Activated CD4-positive, alpha-beta memory T cell treated with anti-CD3 and anti-CD28 coated beads for 36 hours (primary cell): ENCODE measurements around the gene GPR62. TPM values are rescaled to one million over a fixed set of nuclear protein-coding genes. Genes with fewer than 3 reads are reported as not detected.
A peak's percentile ranks its signal among the peaks of the same experiment; 100 is the strongest.

Source experiments
- CTCF ChIA-PET: fragments of 350-600 bp; sonication (Branson Sonifier 250); formaldehyde crosslinking; loops from one replicate; lab custom pipeline; 2021; ENCODE audit warnings: antibody characterized with exemption, inconsistent platforms; lab: Charles Lee
- POLR2A ChIA-PET: fragments of 350-600 bp; sonication (Branson Sonifier 250); formaldehyde crosslinking; loops from one replicate; lab custom pipeline; 2021; ENCODE audit warnings: antibody characterized with exemption; lab: Charles Lee
- DNase-seq: peaks from one replicate; pipeline ENCODE4 v3.0.0-alpha.2; 2020
- H3K27ac Mint-ChIP-seq: one replicate; pipeline ENCODE4 v1.8.0; 2021; ENCODE audit warnings: mixed read lengths
- H3K27me3 Mint-ChIP-seq: one replicate; pipeline ENCODE4 v1.8.0; 2021; ENCODE audit warnings: mixed read lengths
- H3K36me3 Mint-ChIP-seq: one replicate; pipeline ENCODE4 v1.8.0; 2021; ENCODE audit warnings: mixed read lengths
- H3K4me1 Mint-ChIP-seq: one replicate; pipeline ENCODE4 v1.8.0; 2021; ENCODE audit warnings: low read depth, mixed read lengths
- H3K4me3 Mint-ChIP-seq: one replicate; pipeline ENCODE4 v1.8.0; 2021; ENCODE audit warnings: mild to moderate bottlenecking, mixed read lengths
- H3K9me3 Mint-ChIP-seq: one replicate; pipeline ENCODE4 v1.8.0; 2021; ENCODE audit warnings: mixed read lengths
- intact Hi-C: fragments of 100-400 bp; cut with micrococcal nuclease; formaldehyde crosslinking; loops from one replicate; pipeline ENCODE4 v1.15.1; 2023
- total RNA-seq, 2 experiments: library from RNA; stranded (reverse); gene quantifications; one replicate each; pipeline ENCODE4 v1.2.3, GENCODE V29; 2021

The GPR62 gene
- total RNA-seq, 2 experiments from 2014 or later = not detected

DNA sequence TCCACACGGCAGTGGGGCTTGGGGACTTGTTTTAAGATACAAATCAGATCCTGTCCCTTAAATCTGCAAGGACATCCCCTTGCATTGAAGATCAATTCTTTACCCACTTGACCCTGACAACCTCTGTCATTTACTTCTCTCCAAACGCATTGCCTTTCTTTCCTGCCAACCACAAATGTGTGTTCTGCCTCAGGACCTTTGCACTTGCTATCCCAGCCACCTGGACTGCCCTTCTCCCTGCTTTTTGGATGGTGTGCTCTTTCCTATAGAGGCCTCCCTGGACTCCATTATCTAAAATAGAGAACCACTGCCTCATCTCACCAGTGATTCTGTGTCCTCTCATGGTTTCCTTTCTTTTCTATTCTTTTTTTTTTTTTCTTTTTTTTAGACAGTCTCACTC lies 42.0 kb downstream of the GPR62 start:
- Mint-ChIP-seq H3K4me3 (no peak overlapping the region), H3K27ac (no peak overlapping the region), H3K4me1 (peaks cover 28% of the 10 kb centered on the region), H3K36me3 (peaks cover 37% of the 10 kb centered on the region), H3K27me3 (no peaks in the 10 kb centered on the region), H3K9me3 (no peaks in the 10 kb centered on the region)
- POLR2A ChIA-PET = no interaction called here
- DNase-seq = no peak
- CTCF ChIA-PET = interaction anchor here (0.8 to 1.6 kb wide), 3 partner anchors 54 to 342 kb away, joined by 3 to 4 read pairs (median 4); no protein-coding TSS in a partner anchor
- intact Hi-C loops = loop anchor here (5.0 kb wide), 1 partner anchor 605 kb away; the partner anchor contains the start of gene RBM15B

DNA sequence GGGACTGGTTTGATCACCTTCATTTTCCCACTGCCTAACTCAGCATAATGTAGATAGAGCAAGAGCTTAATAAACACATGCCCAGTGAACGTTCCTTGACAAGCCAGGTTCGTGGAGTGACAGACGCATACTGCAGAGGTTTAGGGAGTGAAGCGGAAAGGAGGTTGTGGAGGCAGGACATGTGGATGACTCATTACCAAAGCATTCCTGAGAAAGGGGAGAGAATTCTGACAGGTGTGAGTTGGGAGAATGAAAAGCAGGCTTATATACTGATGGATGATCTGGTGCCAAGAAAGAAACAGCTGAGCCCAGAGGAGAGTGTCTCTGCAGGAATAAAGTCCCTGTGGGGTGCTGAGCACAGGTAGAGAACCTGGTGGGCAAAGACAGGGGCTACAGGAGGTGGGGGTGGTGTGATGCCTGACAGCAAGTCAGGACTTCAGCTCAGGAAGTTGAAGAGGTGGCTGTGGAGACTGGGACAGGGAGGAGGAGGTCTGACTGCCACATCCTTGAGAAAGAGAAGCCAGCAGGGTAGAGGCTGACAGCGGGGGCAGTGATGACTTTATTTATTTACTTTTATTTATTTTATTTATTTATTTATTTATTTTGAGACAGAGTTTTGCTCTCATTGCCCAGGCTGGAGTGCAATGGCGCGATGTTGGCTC lies 42.9 kb downstream of the GPR62 start:
- Mint-ChIP-seq H3K9me3 (no peaks in the 10 kb centered on the region), H3K27ac (no peak overlapping the region), H3K4me3 (no peak overlapping the region), H3K36me3 (peaks cover 28% of the 10 kb centered on the region), H3K27me3 (no peaks in the 10 kb centered on the region), H3K4me1 (peaks cover 20% of the 10 kb centered on the region)
- no peak for DNase-seq
- ChIA-PET CTCF (interaction anchor here (0.6 to 1.7 kb wide), 5 partner anchors 55 to 423 kb away, joined by 3 to 8 read pairs (median 4); no protein-coding TSS in a partner anchor), POLR2A (no interaction called here)
- intact Hi-C loops = loop anchor here (5.0 kb wide), 1 partner anchor 606 kb away; the partner anchor contains the start of gene RBM15B

DNA sequence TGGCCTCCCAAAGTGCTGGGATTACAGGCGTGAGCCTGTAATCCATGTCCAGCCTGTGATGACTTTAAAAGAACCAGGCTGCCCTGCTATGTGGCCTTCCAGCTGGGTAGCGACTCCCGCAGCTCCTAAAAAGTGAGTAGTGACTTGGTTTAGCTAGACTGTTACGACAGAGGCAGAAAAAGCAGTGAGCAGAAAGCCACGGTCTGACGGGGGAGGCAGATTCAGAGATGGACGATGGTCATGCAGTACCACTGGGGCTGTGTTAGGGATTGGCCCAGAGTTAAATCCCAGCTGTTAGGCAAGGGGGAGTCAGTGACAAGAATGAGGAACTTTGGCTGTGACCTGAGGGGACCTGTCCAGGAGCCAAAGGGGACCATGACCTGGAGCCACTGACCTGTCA lies 43.6 kb downstream of the GPR62 start:
- Mint-ChIP-seq H3K27me3 (no peaks in the 10 kb centered on the region), H3K4me1 (peaks cover 15% of the 10 kb centered on the region), H3K27ac (no peak overlapping the region), H3K9me3 (no peaks in the 10 kb centered on the region), H3K4me3 (no peak overlapping the region), H3K36me3 (peaks cover 21% of the 10 kb centered on the region)
- POLR2A ChIA-PET = no interaction called here
- CTCF ChIA-PET = interaction anchor here (0.6 to 1.7 kb wide), 4 partner anchors 124 to 422 kb away, joined by 3 to 8 read pairs (median 5); no protein-coding TSS in a partner anchor
- DNase-seq = no peak
- intact Hi-C loops = loop anchor here (5.0 kb wide), 1 partner anchor 606 kb away; the partner anchor contains the start of gene RBM15B

- ChIA-PET POLR2A (no interaction called here), CTCF (interaction anchor here (1.6 to 6.3 kb wide), 7 partner anchors 54 to 339 kb away, joined by 7 to 101 read pairs (median 28); partner anchors contain the start of genes DUSP7, PARP3 and RRP9)
- Mint-ChIP-seq H3K4me1 (peaks cover 5% of the 10 kb centered on the region), H3K27me3 (no peaks in the 10 kb centered on the region), H3K9me3 (no peaks in the 10 kb centered on the region), H3K27ac (no peak overlapping the region), H3K36me3 (peaks cover 10% of the 10 kb centered on the region), H3K4me3 (no peak overlapping the region)
- intact Hi-C loops = loop anchor here (5.0 kb wide), 3 partner anchors 217 to 608 kb away; partner anchors contain the start of gene RBM15B
- no peak for DNase-seq
Observed at GRCh38 chr3:51999846-52000245, 44.7 kb downstream of the GPR62 start.

DNA sequence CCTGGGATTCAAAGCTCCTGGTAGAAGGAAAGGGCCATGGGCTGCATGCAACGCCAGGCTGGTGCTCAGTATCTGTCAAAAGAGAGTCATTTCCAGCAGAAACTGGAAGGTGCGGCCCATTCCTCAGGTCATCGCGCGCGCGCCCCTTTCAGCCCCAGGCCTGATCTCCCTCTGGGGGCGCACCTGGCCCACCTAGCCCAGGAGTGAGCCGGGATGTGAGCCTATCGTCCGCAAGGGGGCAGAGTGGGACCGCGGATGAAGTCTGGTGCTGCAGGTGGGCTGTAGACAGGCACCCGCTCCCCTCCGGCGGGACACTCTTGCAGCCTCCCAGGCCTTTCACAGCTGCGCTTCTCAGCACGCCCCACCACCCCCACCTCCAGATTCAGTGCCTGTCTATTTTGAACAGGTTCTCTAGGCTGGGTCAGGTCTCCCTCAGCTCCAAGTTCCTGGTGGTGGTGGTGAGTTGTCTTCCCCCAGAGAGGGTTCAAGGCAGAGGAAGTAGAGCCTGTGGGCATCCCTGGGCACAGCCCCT lies 46.3 kb downstream of the GPR62 start:
- Mint-ChIP-seq H3K27ac (no peak overlapping the region), H3K4me1 (peaks cover 14% of the 10 kb centered on the region), H3K4me3 (no peak overlapping the region), H3K9me3 (no peaks in the 10 kb centered on the region), H3K36me3 (no peaks in the 10 kb centered on the region), H3K27me3 (no peaks in the 10 kb centered on the region)
- ChIA-PET CTCF (interaction anchor here (0.6 to 6.3 kb wide), 38 partner anchors 8 to 970 kb away, joined by 3 to 101 read pairs (median 4); partner anchors contain the start of genes ACY1, DUSP7, PARP3 and POC1A), POLR2A (interaction anchor here (0.8 kb wide), 1 partner anchor 19 kb away, joined by 3 read pairs; no protein-coding TSS in a partner anchor)
- intact Hi-C loops = loop anchor here (1.0 to 5.0 kb wide), 5 partner anchors 56 to 336 kb away; no protein-coding TSS in a partner anchor
- peak; percentile 90 for DNase-seq

DNA sequence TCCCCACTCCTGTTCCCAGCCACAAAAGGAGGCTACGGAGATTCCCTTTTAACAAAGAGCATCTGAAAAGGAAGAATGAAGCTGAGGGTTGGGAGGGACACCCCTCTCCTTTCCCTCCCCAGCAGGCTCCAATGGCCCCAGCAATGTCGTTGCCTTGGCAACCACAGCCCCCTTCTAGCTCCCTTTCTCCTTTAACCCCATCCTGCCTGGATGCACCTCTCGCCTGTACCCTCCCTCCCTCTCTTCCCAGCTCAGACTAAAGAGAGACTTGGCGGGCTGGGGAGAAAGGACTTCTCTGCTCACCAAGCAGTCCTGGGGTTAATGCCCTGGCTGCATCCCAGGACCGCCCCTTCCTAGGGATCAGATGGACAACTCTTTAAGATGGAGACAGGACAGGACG lies 47.6 kb downstream of the GPR62 start:
- CTCF ChIA-PET = interaction anchor here (0.7 to 6.3 kb wide), 12 partner anchors 51 to 217 kb away, joined by 4 to 101 read pairs (median 10); partner anchors contain the start of gene DUSP7
- Mint-ChIP-seq H3K4me1 (peaks cover 14% of the 10 kb centered on the region), H3K36me3 (no peaks in the 10 kb centered on the region), H3K4me3 (no peak overlapping the region), H3K27me3 (no peaks in the 10 kb centered on the region), H3K9me3 (no peaks in the 10 kb centered on the region), H3K27ac (no peak overlapping the region)
- POLR2A ChIA-PET = no interaction called here
- intact Hi-C loops = loop anchor here (5.0 kb wide), 2 partner anchors 215 to 335 kb away; no protein-coding TSS in a partner anchor
- DNase-seq = no peak

DNA sequence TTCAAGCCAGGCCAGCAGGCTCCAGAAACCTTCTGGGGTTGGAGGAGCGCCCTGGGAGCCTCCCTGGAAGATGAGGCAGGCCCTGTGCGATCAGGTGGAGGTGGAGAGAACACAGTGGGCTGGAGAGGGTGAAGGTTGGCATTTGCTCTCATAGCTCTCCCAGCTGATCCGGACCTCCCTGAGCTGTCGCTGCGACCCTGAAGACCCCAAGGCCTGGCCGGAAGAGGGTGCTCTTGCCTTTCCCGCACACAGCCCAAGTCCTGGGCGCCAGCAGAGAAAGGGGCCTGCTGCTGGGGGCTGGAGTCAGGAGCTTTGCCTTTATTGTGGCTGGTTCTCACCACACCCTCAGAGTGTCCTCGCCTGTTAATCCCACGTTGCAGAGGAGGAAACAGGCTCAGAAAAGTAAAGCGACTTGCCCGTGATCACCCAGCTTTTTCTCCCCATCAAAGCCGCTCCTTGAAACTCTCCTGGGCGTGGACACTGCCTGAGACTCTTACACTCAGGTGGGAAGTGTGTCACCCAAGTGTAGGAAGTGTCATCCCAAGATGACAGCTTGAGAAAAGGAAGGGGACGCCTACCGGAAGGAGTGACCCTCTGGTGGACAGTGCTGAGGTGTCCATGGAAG lies 49.1 kb downstream of the GPR62 start:
- no peaks in the 10 kb centered on the region for H3K36me3 Mint-ChIP-seq
- intact Hi-C loops = loop anchor here (5.0 kb wide), 2 partner anchors 213 to 333 kb away; no protein-coding TSS in a partner anchor
- no peak overlapping the region for H3K4me3 Mint-ChIP-seq
- peaks cover 14% of the 10 kb centered on the region for H3K4me1 Mint-ChIP-seq
- CTCF ChIA-PET = interaction anchor here (1.4 to 6.3 kb wide), 3 partner anchors 48 to 139 kb away, joined by 11 to 101 read pairs (median 68); no protein-coding TSS in a partner anchor
- no peak for DNase-seq
- POLR2A ChIA-PET = interaction anchor here (0.6 kb wide), 1 partner anchor 7 kb away, joined by 3 read pairs; no protein-coding TSS in a partner anchor
- H3K9me3 Mint-ChIP-seq = no peaks in the 10 kb centered on the region
- H3K27me3 Mint-ChIP-seq = no peaks in the 10 kb centered on the region
- H3K27ac Mint-ChIP-seq = no peak overlapping the region

DNA sequence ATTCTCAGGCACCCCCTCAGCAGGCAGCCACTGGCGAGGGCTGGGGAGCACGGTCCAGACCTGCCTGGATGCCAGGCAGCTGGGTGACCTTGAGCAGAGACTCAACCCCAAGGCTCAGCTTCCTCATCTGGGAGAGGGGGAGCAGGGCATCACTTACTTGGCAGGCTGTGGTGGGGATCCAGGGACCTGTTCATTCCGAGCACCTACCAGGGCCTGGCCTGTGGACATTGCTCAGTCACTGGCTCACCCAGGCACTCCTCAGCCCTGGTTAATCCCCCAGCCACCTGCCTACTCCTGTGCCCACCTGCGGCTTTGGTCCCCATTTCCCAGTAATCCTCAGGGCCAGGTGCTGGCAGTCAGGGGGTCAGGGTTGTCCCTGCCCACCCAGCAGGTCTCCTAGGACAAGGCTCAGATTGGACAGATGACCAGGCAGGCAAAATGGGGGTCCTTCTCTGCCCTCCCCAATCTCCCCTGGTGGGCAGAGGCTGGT lies 49.8 kb downstream of the GPR62 start:
- no peaks in the 10 kb centered on the region for H3K36me3 Mint-ChIP-seq
- H3K27ac Mint-ChIP-seq = no peak overlapping the region
- DNase-seq = no peak
- ChIA-PET CTCF (interaction anchor here (1.0 to 6.3 kb wide), 3 partner anchors 20 to 117 kb away, joined by 3 to 101 read pairs (median 11); no protein-coding TSS in a partner anchor), POLR2A (no interaction called here)
- H3K4me3 Mint-ChIP-seq = no peak overlapping the region
- H3K27me3 Mint-ChIP-seq = no peaks in the 10 kb centered on the region
- intact Hi-C loops = loop anchor here (5.0 kb wide), 2 partner anchors 212 to 332 kb away; no protein-coding TSS in a partner anchor
- no peaks in the 10 kb centered on the region for H3K9me3 Mint-ChIP-seq
- H3K4me1 Mint-ChIP-seq = peaks cover 14% of the 10 kb centered on the region

GRCh38 chr3:52005571-52005986 lies 50.4 kb downstream of the GPR62 start:
- no peaks in the 10 kb centered on the region for H3K9me3 Mint-ChIP-seq
- H3K4me3 Mint-ChIP-seq = no peak overlapping the region
- H3K36me3 Mint-ChIP-seq = no peaks in the 10 kb centered on the region
- intact Hi-C loops = no loop called here
- peaks cover 14% of the 10 kb centered on the region for H3K4me1 Mint-ChIP-seq
- no peak for DNase-seq
- CTCF ChIA-PET = interaction anchor here (1.0 to 6.3 kb wide), 2 partner anchors 20 to 116 kb away, joined by 3 to 101 read pairs; no protein-coding TSS in a partner anchor
- H3K27ac Mint-ChIP-seq = no peak overlapping the region
- POLR2A ChIA-PET = no interaction called here
- no peaks in the 10 kb centered on the region for H3K27me3 Mint-ChIP-seq

DNA sequence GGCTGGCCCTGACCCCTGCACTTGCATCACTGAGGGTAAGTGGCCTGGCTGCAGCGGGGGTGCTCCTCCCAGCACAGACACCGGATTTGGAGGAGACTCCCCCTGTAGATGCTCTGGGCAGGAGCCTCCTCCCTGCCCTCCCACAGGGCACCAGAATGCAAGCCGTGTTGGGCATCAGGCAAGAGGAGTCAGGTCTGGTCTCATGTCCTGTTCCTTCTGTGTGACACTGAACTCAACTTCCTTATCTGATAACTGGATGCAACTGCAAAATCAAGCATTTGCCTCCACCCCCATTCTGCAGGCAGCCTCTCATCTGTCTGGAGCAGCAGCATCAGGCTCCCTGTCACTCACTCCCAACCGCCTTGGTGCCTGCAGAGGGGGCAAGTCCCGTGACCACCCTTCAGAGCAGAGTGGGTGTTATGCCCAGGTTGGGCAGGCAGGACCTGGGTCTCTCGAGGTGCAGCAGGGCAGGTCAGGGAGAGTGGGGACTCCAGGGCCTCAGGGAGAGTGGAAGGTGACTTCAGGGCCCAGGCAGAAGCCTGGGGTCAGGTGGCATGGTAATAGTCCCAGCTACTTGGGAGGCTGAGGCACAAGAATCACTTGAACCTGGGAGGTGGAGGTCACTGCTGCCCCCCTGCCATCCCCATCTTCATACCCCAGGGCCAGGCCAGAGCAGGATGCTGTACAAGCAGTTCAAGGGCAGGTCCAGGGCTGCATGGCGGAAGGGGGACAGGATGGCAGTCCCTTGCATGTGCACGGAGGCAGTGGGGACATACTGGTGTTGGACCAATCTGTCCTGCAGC lies 51.0 kb downstream of the GPR62 start:
- no peak for DNase-seq
- intact Hi-C loops = no loop called here
- Mint-ChIP-seq H3K36me3 (no peaks in the 10 kb centered on the region), H3K27ac (no peak overlapping the region), H3K9me3 (no peaks in the 10 kb centered on the region), H3K4me1 (peaks cover 14% of the 10 kb centered on the region), H3K4me3 (no peak overlapping the region), H3K27me3 (no peaks in the 10 kb centered on the region)
- CTCF ChIA-PET = interaction anchor here (1.0 to 6.3 kb wide), 2 partner anchors 19 to 116 kb away, joined by 3 to 101 read pairs; no protein-coding TSS in a partner anchor
- POLR2A ChIA-PET = no interaction called here

GRCh38 chr3:52006820-52007133 lies 51.6 kb downstream of the GPR62 start:
- no peak overlapping the region for H3K27ac Mint-ChIP-seq
- CTCF ChIA-PET = interaction anchor here (1.2 kb wide), 1 partner anchor 114 kb away, joined by 3 read pairs; no protein-coding TSS in a partner anchor

More at GRCh38 chr3:52006820-52007133, 51.6 kb downstream of the GPR62 start:
- Mint-ChIP-seq H3K27me3 (no peaks in the 10 kb centered on the region), H3K4me1 (peaks cover 12% of the 10 kb centered on the region), H3K36me3 (no peaks in the 10 kb centered on the region), H3K9me3 (no peaks in the 10 kb centered on the region), H3K4me3 (no peak overlapping the region)
- intact Hi-C loops = no loop called here
- no peak for DNase-seq
- POLR2A ChIA-PET = no interaction called here
